ENCODE results near the gene ORC5. TPM values are rescaled to one million over a fixed set of nuclear protein-coding genes. Genes with fewer than 3 reads are reported as not detected.

The ORC5 gene
- total and polyA plus RNA-seq, 8 donors: 14.4 to 29.4 (median 25.1) TPM

- no peak overlapping the region for H3K27ac ChIP-seq
- no peak overlapping the region for H3K4me3 ChIP-seq
- peaks cover 0 to 26% of the 10 kb centered on the region in 2 donors for H3K36me3 ChIP-seq
- H3K4me1 ChIP-seq: no peaks in the 10 kb centered on the region
- peaks cover 0 to 4% of the 10 kb centered on the region in 2 donors for H3K9me3 ChIP-seq
- no peak for DNase-seq
- ATAC-seq: no peak
- intact Hi-C loops (cut with DNase I): no loop called here
- no peaks in the 10 kb centered on the region for H3K27me3 ChIP-seq
- no peak for TF ChIP-seq CTCF (IDR thresholded peaks at IDR 0.05)
Observed at GRCh38 chr7:104175361-104175984, 32.3 kb downstream of the ORC5 start.

GRCh38 chr7:104174798-104175197, 33.0 kb downstream of the ORC5 start:
- Histone ChIP-seq H3K9me3 (no peaks in the 10 kb centered on the region), H3K36me3 (peaks cover 0 to 20% of the 10 kb centered on the region in 2 donors), H3K4me1 (no peaks in the 10 kb centered on the region), H3K27ac (no peak overlapping the region), H3K4me3 (no peak overlapping the region), H3K27me3 (no peaks in the 10 kb centered on the region)
- DNase-seq: peak in 1 of 4 donors; percentile 7
- no peak for TF ChIP-seq CTCF (IDR thresholded peaks at IDR 0.05)
- intact Hi-C loops (cut with DNase I): no loop called here
- ATAC-seq: peak; percentile 88

- TF ChIP-seq CTCF (IDR thresholded peaks at IDR 0.05): no peak
- H3K4me1 ChIP-seq: no peaks in the 10 kb centered on the region
- peaks cover 0 to 31% of the 10 kb centered on the region in 2 donors for H3K36me3 ChIP-seq
- H3K27me3 ChIP-seq: no peaks in the 10 kb centered on the region
- no peaks in the 10 kb centered on the region for H3K9me3 ChIP-seq
- ATAC-seq: no peak
- no peak for DNase-seq
- no peak overlapping the region for H3K27ac ChIP-seq
- intact Hi-C loops (cut with DNase I): no loop called here
- no peak overlapping the region for H3K4me3 ChIP-seq
Observed at GRCh38 chr7:104162081-104162480, 45.7 kb downstream of the ORC5 start.

- H3K27ac ChIP-seq: no peak overlapping the region
- H3K27me3 ChIP-seq: no peaks in the 10 kb centered on the region
- intact Hi-C loops (cut with DNase I): no loop called here
- TF ChIP-seq CTCF (IDR thresholded peaks at IDR 0.05): no peak
- no peaks in the 10 kb centered on the region for H3K4me1 ChIP-seq
- ATAC-seq (no peak), DNase-seq (no peak)
- peaks cover 0 to 30% of the 10 kb centered on the region in 2 donors for H3K36me3 ChIP-seq
- no peaks in the 10 kb centered on the region for H3K9me3 ChIP-seq
- no peak overlapping the region for H3K4me3 ChIP-seq
Observed at GRCh38 chr7:104161244-104161643, 46.6 kb downstream of the ORC5 start.

GRCh38 chr7:104160375-104160774, 47.4 kb downstream of the ORC5 start:
- intact Hi-C loops (cut with DNase I): no loop called here
- Histone ChIP-seq H3K27me3 (no peaks in the 10 kb centered on the region), H3K27ac (no peak overlapping the region), H3K4me3 (no peak overlapping the region), H3K9me3 (no peaks in the 10 kb centered on the region), H3K4me1 (no peaks in the 10 kb centered on the region), H3K36me3 (peaks cover 0 to 27% of the 10 kb centered on the region in 2 donors)
- DNase-seq (peak in 2 of 4 donors; percentile 13 to 16), ATAC-seq (no peak)
- peak in 1 of 2 donors; percentile 39 for TF ChIP-seq CTCF (IDR thresholded peaks at IDR 0.05)

Measured in left lung (tissue), 10 donors.